Measurements from ENCODE around the gene SDR42E2. TPM values are rescaled to one million over a fixed set of nuclear protein-coding genes. Genes with fewer than 3 reads are reported as not detected.
"Not testable (repeated sequence)": the region's sequence is repeated elsewhere in the genome, so short reads cannot be mapped to it uniquely, and the experiment has no call there.

Gene SDR42E2
- total RNA-seq, 1 donor from 2014 or later, result 0.07 TPM

DNA sequence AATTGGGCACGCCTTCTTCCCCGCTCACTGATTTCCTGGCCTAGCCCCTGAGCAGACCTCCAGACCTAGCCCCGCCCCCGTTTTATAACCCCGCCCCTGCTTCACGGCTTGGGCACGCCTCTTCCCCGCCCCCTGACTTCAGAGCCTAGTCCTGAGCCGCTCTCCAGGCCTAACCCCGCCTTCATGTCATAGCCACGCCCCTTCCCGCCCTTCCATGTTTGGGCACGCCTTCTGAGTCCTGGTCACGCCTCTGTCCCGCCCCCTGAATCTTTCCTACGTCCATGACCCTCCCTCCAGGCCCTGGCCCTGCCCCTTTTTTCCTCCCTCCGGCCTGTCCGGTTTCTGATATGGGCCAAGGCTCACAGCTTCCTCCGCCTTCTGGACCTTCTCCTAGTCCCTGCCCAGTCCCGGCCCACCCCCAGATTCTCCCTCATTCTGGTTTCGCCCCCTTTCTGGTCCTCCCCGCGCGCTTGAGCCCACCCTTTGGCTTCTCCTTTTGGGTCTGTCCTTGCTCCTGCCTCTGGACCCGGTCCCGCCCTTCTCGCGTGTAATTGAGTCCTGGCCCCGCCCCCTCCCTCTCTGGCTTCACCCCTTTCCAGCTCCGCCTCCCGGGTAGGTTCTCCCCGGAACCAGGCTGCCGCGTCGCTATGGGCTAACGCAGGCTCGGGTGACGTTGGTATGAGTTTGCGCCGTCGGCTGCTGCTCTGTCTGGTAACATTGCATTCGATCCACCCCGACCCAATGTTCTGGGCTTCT, 28.6 kb downstream of the SDR42E2 start:
- peak; percentile 98 for DNase-seq (ENCODE audit: low read depth, low spot score)

DNA sequence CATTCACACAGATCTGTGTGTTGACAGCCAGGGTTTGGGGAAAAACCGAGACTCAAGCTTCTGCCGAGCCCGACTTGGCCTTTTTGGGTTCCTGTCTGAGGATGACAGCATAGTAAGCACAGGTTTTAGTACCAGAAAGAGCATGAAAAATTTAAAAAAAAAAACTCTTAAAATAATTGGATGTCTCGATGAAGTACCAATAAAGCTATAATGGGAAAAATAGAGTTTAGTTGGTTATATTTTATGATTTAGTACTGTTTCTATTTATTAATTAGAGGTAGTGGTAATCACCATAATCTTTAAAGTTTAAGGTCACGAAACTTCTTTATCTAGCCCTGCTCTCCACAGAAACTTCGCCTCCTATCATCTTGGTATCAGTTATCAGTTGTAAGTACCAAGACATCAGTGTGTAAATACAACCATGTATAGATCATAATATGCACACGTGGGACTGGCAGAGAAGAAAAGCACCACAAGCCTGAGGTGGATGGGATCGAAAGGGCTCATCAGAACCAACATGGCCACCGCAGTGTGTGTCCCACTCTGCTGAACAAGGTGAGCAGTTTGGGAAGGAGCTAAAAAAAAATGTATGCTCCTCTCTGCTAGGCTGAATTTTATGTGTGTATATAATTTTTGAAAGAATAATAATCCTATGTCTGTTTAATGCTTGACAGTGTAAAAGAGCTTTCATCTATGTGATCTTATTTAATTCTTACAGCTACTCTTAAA, 29.4 kb downstream of the SDR42E2 start:
- no peak for DNase-seq (ENCODE audit: low read depth, low spot score)

DNA sequence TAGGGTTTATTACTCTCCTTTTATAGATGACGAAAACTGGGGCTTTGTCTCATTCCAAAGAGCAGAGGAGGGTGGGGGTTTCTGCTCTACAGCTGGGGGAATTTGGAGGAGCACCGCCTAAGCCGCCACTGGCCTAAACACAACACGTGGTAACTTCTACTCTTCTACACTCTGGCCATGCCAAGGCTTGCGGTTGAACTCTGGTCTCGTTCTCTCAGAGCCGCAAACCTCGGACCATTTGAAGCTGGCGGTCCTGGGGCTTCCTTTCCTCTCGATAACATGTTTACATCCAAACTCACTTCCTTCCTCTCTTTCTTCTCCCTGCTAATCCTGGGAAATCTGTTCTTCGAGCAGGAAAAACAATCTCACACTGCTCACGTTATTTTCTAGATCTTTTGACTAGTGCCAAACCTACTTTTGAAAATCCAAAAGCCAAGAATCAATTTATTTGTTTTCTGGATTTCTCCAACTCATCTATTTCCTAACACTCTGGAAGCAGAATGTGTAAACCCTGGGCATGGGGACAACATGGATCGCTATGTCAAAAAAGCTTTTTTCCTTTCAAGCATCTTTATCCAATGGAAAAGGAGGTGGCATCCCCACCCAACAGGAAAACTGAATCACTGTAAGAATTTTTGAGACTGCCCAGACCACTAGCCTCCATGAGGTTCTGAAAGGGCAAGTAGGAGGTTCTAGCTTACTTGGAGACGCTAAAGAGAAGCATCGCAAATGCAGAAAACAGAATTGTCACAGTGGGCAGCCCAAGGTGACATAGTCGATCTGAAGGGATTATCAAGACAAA, 30.2 kb downstream of the SDR42E2 start:
- DNase-seq (ENCODE audit: low read depth, low spot score), result peak; percentile 97

DNA sequence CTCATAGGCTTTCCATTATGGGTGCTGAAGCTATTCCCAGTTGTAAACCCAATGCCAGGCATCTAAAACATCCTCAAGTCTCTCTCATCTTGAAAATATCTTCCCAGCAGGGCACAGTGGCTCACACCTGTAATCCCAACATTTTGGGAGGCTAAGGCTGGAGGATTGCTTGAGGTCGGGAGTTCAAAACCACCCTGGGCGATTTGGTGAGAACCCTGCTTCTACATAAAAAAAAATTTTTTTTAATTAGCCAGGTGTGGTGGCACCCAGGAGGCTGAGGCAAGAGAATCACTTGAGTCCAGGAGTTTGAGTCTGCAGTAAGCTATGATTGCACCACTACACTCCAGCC, 30.7 kb downstream of the SDR42E2 start:
- DNase-seq (ENCODE audit: low read depth, low spot score), result no peak

DNA sequence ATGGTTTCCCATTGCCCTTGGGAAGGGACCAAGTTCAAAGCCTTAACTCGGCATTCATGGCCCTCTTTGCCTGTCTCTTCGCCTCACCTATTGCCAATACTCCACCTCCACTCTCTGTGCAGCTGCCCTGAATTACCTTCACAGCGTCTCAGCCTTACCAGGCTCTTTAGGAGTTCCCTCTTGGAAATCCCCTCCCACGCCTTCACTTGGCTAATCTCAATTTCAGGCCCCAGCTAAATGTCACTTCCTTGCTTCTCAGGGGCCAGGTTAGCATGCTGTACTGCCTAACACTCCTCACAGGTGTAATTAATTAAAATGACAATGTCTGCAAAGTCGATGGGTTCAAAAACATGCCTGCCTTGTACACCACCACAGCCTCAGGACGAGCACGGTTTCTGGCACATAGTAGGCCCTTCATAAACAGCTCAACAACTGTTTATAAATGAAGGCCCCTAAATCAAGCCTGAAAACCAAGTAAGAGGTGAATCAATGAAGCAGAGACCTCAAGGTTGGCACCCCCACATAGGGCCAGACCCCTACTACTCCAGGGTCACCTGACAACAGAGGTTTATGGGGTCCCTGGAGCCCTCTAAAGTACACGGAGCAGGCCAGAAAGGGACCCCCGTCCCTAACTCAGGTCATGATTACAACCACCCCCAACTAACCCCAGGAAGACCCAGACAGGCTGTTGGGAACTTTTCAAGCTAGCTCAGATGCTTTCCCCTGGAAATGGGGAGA, 32.6 kb downstream of the SDR42E2 start:
- no peak for DNase-seq (ENCODE audit: low read depth, low spot score)

DNA sequence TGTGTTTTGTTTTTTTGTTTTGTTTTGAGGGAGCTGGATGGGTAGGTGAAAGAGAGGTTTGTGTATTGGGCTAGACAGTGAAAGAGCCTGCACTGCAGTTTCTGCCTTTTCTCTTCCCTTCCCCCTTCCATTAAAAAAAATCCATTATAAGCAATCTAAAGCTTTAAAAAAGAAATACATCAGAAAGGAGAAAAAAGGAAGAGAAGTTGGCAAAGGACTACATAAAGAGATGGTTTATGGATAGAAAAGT, 33.1 kb downstream of the SDR42E2 start:
- no peak for DNase-seq (ENCODE audit: low read depth, low spot score)

DNA sequence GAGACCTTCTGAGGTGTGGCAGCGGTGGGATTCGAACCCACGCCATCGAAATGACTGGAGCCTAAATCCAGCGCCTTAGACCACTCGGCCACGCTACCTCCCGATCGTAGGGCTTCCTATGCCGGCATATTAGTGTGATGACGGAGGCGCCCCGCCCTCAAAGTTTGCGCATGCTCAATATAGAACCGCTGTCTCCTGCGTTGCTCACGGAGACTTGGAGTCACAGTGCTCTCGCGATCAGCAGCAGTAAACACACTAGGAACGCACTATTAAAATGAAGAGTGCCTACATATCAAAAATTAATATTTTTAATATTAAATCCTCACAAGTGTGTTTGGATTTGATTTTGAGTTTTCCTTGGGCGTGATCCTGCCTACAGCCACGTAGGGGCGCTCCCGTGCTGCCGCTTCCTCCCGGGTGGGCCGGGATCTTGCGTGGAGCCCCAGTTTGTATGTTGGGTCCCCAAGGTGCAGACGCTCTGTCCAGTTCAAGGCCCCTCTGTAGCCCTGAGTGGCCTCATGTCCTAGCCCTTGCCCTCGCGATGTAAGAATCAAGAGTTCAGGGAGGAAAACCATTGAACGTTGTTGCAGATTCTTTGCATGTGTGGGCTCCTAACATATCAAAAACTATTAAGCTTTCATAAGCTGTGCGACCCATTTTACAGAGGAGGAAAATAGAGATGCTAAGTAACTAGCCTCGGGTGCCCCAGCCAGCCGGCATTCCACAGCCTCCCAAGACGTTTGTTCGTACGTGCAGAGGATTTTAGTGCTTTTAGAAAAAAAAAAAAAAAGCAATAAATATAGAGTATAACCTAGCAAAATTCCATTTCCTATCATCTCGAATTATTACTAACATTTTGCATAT, 33.6 kb downstream of the SDR42E2 start:
- peak; percentile 56 for DNase-seq (ENCODE audit: low read depth, low spot score)

DNA sequence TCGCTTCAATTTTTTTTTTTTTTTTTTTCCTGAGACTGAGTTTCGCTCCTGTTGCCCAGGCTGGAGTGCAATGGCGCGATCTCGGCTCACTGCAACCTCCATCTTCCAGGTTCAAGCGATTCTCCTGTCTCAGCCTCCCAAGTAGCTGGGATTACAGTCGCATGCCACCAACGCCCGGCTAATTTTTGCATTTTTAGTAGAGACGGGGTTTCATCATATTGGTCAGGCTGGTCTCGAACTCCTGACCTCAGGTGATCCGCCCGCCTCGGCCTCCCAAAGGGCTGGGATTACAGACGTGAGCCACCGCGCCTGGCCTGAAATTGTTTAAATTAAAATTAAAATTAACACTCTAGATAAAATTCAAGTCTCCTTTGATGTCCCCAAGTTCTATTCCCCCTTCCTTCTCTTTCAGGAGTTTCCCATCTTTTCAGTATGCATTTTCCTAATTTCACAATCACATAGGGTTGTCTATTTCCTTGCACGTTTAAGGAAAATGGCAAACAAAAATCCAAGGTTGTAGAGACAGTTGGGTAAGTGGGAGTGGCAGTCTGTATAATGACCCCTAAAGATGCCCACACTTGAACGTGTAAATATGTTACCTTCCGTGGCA, 34.4 kb downstream of the SDR42E2 start:
- not testable (repeated sequence) for DNase-seq (ENCODE audit: low read depth, low spot score)

DNA sequence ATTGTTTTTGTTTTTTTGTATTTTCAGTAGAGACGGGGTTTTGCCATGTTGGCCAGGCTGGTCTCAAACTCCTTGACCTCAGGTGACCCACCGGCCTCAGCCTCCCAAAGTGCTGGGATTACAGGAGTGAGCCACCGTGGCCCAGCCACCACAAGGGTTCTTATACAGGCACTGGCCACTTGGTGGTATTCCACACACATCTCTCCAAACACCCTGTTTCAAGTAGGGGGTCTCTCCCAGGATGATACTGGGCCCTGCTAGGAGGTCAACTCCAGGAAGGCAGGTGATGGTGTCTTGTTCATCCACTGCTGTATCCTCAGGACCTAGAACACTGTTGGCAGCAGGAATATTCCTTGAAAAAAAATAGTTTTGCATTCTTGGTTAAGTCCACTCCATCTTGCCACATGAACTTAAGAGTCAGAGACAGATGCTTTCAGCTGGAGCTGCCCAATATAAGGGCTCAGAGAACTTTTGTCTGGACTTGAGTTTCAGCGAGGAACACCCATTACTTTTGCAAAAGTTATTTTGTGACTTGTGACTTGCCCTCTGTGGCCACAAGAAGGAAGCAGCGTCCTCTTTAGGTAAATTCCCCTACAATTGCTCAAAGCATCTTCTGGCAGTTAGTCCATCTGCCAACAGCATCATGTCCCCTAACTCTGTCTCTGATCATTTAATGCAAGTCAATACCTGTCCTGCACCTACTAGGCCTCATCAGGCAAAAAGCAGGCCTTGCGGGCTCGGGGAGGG, 36.4 kb downstream of the SDR42E2 start:
- no peak for DNase-seq (ENCODE audit: low read depth, low spot score)

DNA sequence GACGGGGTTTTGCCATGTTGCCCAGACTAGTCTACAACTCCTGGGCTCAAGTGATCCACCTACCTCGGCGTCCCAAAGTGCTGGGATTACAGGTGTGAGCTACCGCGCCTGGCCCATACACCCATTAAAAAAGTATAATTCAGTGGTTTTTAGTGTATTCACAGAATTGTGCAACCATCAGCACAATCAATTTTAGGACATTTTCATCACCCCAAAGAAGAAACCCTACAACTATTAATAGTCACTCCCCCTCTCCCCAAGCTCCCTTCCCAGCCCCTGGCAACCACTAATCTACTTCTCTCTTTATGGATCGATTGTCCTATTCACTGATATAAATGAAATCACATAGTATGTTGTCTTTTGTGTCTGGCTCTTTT, 39.9 kb downstream of the SDR42E2 start:
- DNase-seq (ENCODE audit: low read depth, low spot score), result no peak

DNA sequence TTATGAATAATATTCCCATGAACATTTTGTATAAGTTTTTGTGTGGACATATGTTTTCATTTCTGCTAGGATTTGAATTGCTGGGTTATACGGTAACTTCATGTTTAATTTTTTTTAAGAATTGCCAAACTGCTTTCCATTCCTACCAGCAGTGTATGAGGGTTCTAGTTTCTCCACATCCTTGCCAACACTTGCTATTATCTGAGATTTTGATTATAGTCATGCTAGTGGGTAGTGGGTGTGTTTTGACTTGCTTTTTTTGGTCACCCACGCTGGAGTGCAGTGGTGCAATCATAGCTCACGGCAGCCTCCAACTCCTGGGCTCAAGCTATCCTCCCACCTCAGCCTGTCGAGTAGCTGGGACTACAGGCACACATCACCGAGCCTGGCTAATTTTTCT, 40.8 kb downstream of the SDR42E2 start:
- DNase-seq (ENCODE audit: low read depth, low spot score), result no peak

DNA sequence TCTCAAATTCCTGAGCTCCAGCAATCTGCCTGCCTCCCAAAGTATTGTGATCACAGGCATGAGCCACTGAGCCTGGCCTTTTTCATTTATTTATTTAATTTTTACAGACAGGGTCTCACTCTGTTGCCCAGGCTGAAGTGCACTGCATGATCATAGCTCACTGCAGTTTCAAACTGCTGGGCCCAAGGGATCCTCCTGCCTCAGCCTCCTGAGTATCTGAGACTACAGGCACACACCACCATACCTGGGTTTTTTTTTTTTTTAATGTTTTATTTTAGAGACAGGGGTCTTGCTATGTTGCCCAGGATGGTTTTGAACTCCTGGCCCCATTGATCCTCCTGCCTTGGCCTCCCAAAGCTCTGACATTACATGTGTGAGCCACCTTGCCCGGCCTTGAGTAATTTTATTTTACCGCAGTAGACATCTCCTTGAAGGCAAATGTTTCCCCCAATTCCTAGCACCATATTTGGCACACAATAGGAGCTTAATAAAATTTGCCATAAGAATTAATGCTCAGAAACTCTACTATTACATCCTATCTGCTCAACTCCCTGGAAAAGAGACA, 41.9 kb downstream of the SDR42E2 start:
- DNase-seq (ENCODE audit: low read depth, low spot score), result no peak

DNA sequence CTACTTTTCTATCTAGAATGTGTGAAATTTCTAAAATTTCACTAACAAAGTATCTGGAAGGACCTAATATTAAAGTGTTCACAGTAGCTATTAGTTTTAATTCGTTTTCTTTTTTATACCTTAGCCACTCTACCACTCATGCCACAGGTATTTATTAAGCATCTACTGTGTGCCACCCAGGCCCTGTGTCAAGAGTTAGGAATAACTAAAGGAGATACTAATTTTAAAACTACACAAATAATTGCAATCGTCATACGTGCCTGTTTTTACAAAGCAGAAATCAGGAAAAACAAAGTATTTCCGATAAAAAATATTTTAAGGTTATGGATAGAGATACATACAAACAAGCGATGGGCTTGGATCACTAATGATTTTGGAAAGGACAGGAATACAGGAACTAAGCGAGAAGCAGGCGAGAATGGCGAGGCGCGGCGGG, 43.3 kb downstream of the SDR42E2 start:
- no peak for DNase-seq (ENCODE audit: low read depth, low spot score)

DNA sequence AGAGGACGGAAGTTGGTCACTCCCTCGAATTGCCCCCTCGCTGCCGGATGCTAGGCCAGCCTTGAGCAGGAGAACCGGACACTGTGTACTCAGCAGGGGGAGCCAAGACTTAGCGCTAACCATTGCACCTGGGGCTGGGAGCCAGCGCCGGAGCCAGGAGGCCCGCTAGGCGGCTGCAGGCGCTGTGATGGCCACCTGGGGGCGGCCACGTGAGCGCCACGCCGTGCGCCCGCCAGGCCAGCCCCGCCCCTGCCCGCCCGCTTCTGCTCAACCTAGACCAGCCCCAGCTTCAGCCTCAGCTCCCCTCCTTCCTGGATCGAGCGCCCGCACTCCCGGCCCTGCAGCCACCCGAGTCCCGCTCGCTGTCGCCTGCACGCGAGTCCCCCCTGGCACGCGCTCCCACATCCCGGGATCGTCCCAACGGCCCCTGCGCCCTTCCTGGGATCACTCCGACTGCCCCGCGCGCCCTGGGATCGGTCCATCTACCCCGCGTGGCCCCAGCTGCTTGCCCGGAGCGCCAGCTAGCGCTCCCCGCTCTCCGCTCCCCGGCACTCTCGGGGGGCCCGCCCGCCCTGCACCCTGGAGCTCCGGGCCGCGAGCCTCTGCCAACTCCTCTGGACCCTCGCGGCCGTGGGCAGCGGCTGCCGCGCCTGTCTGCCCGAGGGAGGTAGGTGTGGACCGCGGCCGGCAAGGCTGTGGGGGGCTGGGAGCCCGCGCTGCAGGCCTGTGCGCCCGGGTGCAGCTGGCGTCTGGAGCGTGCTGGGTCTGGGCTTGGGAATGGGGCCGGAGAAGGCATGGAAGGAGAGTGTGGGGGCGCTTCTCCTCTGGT, 43.9 kb downstream of the SDR42E2 start, which contains the start of gene EEF2K:
Gene EEF2K, plus strand, starts transcription at position 266 of the 829 bp plus-strand sequence. CDS start 19,452 bp downstream, outside the sequence.
- peak; percentile 81 for DNase-seq (ENCODE audit: low read depth, low spot score)

DNA sequence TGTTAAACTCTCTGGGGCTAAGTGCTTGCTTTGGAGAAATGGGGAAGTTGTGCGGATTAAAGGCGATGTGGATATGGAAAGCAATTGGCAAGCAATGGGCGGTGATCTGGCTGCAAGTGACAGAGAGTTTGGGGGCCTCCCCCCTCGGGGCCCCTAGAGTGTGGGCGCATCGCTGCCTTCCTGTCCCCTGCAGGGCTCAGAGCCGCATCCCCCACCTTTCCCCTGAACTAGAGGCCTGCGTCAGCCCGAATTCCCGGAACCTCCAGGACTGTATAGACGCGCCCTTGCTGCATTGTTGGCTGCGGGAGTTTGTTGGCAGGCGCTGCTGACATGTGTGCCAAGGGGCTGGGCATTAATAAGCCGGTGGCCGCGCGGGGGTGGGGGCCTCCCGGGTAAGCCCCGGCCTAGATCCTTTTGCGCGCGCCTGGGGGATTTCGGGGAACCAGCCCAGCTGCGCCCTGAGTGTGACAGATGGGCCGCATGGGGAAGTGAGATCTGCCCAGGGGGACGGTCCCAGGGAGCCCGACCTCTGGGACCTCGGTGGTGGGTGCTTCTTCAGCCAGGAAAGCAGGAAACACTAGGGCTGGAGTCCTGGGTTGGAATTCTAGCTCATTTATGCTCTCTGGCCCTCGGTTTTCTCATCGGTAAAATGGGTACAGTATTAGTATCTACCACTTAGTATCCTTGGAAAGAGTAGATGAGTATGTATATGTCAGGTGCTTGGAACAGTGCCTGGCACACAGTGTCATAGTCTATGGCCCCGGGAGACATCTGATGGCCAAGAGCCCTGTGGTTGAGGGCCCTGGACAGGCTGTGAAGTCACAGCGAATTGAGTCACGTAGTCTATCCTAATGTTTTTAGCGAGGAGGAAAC, 44.8 kb downstream of the SDR42E2 start:
- peak; percentile 46 for DNase-seq (ENCODE audit: low read depth, low spot score)

DNA sequence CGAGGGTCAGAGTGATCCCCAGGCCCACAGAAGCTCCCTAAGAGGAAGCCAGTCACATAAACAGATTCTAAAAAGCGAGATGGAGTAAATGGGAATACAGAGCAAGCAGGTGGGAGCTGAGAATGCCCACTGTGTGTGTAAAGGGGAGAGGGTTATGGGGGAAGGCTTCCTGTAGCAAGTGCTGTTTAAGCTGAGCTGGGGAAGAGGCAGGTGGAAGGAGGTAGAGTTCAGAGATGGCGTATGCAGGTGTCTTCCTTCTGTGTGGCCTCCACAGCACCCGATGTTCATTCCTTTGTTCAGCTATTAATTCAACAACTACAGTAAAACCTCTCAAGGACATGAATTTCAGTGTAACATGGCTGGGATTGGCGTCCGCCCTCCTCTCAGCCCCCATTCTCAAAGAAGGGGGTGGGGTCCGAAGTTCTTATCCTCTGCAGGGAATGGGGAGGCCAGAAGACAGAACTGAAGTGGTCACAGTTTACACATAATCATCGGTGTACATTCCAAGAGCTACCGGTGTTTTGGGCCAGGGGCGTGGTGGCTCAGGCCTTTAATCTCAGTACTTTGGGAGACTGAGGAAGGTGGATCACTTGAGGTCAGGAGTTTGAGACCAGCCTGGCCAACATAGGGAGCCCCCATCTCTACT, 45.5 kb downstream of the SDR42E2 start:
- no peak for DNase-seq (ENCODE audit: low read depth, low spot score)

DNA sequence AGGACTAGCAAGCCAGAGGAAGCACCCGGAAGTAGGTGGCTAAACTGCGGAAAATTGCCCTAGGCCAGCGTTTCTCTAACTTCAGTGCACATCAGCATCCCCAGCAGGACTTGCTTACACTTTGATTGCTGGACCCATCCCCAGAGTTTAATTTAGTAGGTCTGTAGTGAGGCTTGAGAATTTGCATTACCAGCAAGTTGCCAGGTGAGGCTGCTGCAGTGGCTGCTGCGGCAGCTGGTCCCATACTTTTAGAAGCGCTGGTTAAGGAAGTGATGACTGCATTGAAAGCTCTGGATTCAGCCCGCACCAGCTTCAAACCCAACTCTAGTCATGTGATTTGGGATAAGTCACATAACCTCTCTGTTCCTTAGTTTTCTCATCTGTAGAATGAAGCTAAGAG, 48.0 kb downstream of the SDR42E2 start:
- no peak for DNase-seq (ENCODE audit: low read depth, low spot score)
